SK-N-SH treated with all-trans-retinoic acid at 6 μM for 48 hours (cell line): ENCODE results near the gene SLC25A6.

ENCODE experiments used
- ATAC-seq: fragments of 200-7000 bp; cut with Tn5 transposase; 3 replicates; pipeline ENCODE4 v1.9.1; 2020; ENCODE audit warnings: mild to moderate bottlenecking, moderate library complexity
- BACH2 ChIP-seq: fragments of 250-450 bp; sonication (Bioruptor Pico); IDR thresholded peaks from 2 replicates; pipeline ENCODE4 v1.9.0; 2021; ENCODE audit warnings: mild to moderate bottlenecking, borderline replicate concordance
- CSDC2 ChIP-seq: fragments of 250-450 bp; sonication (Bioruptor Pico); IDR thresholded peaks from 2 replicates; pipeline ENCODE4 v1.5.0; 2020; ENCODE audit warnings: mild to moderate bottlenecking, moderate library complexity
- ESRRG ChIP-seq: fragments of 250-450 bp; sonication (Bioruptor Pico); IDR thresholded peaks from 2 replicates; pipeline ENCODE4 v1.6.1; 2021; ENCODE audit warnings: mild to moderate bottlenecking
- OSR1 ChIP-seq: fragments of 250-450 bp; sonication (Bioruptor Pico); IDR thresholded peaks from 2 replicates; pipeline ENCODE4 v1.8.0; 2022; ENCODE audit warnings: moderate library complexity, mild to moderate bottlenecking, inconsistent platforms
- PPARA ChIP-seq: fragments of 250-450 bp; sonication (Bioruptor Pico); IDR thresholded peaks from 2 replicates; pipeline ENCODE4 v1.5.0; 2020; ENCODE audit warnings: mild to moderate bottlenecking, borderline replicate concordance
- TCF4 ChIP-seq: fragments of 250-450 bp; sonication (Bioruptor Pico); IDR thresholded peaks from 2 replicates; pipeline ENCODE4 v1.8.0; 2021; ENCODE audit warnings: mild to moderate bottlenecking, moderate library complexity, borderline replicate concordance
- TOX ChIP-seq: fragments of 250-450 bp; sonication (Bioruptor Pico); IDR thresholded peaks from 2 replicates; pipeline ENCODE4 v1.8.0; 2021; ENCODE audit warnings: mild to moderate bottlenecking, moderate library complexity, borderline replicate concordance
- ZFP3 ChIP-seq: fragments of 250-450 bp; sonication (Bioruptor Pico); IDR thresholded peaks from 2 replicates; pipeline ENCODE4 v1.5.0; 2020; ENCODE audit warnings: mild to moderate bottlenecking, moderate library complexity
- ZFP30 ChIP-seq: fragments of 450-650 bp; formaldehyde crosslinking; IDR thresholded peaks from 2 replicates; pipeline ENCODE4 v1.5.0; 2022; ENCODE audit warnings: mild to moderate bottlenecking, moderate library complexity
- ZNF565 ChIP-seq: fragments of 450-650 bp; formaldehyde crosslinking; conservative IDR thresholded peaks from 2 replicates; pipeline ENCODE4 v1.5.0; 2020; ENCODE audit warnings: low read depth, mild to moderate bottlenecking, moderate library complexity
- ZNF8 ChIP-seq: fragments of 450-650 bp; formaldehyde crosslinking; IDR thresholded peaks from 2 replicates; pipeline ENCODE4 v1.5.0; 2020; ENCODE audit warnings: mild to moderate bottlenecking, moderate library complexity
- TF ChIP-seq, protein P1 (sequence below): fragments of 250-450 bp; sonication (Bioruptor Pico); IDR thresholded peaks from 2 replicates; pipeline ENCODE4 v1.8.0; 2020; ENCODE audit warnings: mild to moderate bottlenecking, moderate library complexity, borderline replicate concordance

The SLC25A6 gene

DNA sequence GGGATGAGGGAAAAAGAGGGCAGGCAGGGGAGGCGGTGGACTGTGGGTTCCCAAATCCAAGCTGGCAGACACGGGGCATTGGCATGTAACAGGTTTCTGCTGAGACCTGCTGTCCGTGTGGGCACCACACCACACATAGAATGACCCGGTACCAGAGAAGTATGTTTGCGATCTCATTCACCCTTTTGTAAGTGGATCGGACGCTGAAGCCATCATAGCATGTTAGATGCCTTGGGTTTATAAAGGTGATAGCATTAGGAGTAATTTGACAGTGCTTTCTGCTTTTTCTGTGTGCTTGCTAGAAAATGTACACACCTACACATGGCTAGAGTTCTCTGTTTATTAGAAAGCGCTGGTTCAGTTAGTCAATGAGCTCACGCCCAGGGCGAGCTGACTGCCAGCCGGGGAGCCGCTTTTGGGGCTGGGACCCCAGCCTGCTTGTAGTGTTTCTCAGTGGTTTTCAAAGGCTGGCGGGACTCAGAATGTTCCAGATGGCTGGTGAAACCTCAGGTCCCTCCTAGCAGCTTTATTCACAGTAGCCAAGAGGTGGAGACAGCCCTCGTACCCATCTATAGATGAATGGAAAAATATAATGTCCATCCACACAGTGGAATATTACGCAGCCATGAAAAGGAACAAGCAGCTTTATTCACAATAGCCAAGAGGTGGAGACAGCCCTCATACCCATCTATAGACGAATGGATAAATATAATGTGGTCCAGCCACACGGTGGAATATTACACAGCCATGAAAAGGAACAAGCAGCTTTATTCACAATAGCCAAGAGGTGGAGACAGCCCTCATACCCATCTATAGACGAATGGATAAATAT, 54.7 kb downstream of the SLC25A6 start:
- TF ChIP-seq CSDC2 (CRISPR knock-in tag) (no peak), ZNF565 (no peak), ZNF8 (CRISPR knock-in tag) (no peak), ZFP3 (CRISPR knock-in tag) (no peak), TOX (CRISPR knock-in tag) (no peak), PPARA (no peak), TCF4 (CRISPR knock-in tag) (no peak), BACH2 (no peak), ZFP30 (no peak)
- ATAC-seq: no peak

DNA sequence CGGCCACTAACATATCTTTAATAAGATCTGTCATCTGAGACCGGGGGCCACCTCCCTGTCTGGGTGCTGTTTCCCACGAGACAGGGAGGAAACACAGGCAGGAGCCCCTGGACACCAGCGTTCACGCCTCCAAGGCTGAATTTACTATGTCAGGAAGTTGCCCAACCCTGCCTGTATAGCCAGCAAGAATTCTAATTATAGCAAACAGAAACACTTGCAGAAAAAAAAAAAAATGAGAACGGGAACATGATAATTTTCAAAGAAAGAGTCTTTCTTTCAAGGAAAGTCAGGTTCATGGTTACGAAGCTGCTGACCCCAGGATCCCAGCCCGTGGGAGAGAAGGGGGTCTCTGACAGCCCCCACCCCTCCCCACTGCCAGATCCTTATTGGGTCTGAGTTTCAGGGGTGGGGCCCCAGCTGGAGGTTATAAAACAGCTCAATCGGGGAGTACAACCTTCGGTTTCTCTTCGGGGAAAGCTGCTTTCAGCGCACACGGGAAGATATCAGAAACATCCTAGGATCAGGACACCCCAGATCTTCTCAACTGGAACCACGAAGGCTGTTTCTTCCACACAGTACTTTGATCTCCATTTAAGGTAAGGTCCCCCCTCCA, 55.5 kb downstream of the SLC25A6 start, which contains the start of gene IL3RA:
Gene IL3RA, plus strand, starts transcription at position 455 of the 613 bp plus-strand sequence. CDS start 4,981 bp downstream, outside the sequence.
- no peak; the same call in 2 of the 3 replicates for ATAC-seq
- TF ChIP-seq, protein P1, sequence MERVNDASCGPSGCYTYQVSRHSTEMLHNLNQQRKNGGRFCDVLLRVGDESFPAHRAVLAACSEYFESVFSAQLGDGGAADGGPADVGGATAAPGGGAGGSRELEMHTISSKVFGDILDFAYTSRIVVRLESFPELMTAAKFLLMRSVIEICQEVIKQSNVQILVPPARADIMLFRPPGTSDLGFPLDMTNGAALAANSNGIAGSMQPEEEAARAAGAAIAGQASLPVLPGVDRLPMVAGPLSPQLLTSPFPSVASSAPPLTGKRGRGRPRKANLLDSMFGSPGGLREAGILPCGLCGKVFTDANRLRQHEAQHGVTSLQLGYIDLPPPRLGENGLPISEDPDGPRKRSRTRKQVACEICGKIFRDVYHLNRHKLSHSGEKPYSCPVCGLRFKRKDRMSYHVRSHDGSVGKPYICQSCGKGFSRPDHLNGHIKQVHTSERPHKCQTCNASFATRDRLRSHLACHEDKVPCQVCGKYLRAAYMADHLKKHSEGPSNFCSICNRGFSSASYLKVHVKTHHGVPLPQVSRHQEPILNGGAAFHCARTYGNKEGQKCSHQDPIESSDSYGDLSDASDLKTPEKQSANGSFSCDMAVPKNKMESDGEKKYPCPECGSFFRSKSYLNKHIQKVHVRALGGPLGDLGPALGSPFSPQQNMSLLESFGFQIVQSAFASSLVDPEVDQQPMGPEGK (CRISPR knock-in tag): no peak
- TF ChIP-seq BACH2 (no peak), OSR1 (CRISPR knock-in tag) (no peak), ESRRG (no peak)
